Heart right ventricle (tissue), 16 donors: Measurements from ENCODE around the gene MCRIP1. TPM values are rescaled to one million over a fixed set of nuclear protein-coding genes. Genes with fewer than 3 reads are reported as not detected.

ENCODE experiments used
- ATAC-seq, 8 donors: fragments of 200-7000 bp; cut with Tn5 transposase; one replicate each; pipeline ENCODE4 v1.9.1; 2020; ENCODE audit warnings: mild to moderate bottlenecking in 8 of 8, moderate library complexity in 8 of 8, moderate number of reproducible peaks in 1 of 8
- DNase-seq, 2 donors: peaks; one replicate each; pipeline ENCODE4 v3.0.0-alpha.2; 2020
- H3K27ac ChIP-seq, 10 donors: fragments of 200-600 bp; sonication (generic) in 2 of 10; one replicate each; pipeline versions ENCODE4 v1.5.0 to v1.8.0; 2020 to 2022; ENCODE audit warnings: mild to moderate bottlenecking in 3 of 10
- H3K27me3 ChIP-seq, 7 donors: fragments of 200-600 bp; one replicate each; pipeline ENCODE4 v1.8.0; 2021 to 2022; ENCODE audit warnings: mild to moderate bottlenecking in 2 of 7
- H3K36me3 ChIP-seq, 9 donors: fragments of 200-600 bp; sonication (generic) in 1 of 9; one replicate each; pipeline versions ENCODE4 v1.5.0 to v1.8.0; 2020 to 2022; ENCODE audit warnings: mild to moderate bottlenecking in 2 of 9
- H3K4me1 ChIP-seq, 9 donors: fragments of 200-600 bp; sonication (generic) in 1 of 9; one replicate each; pipeline versions ENCODE4 v1.5.0 to v1.8.0; 2020 to 2022; ENCODE audit warnings: mild to moderate bottlenecking in 4 of 9
- H3K4me3 ChIP-seq, 10 donors: fragments of 200-600 bp; sonication (generic) in 2 of 10; one replicate each; pipeline versions ENCODE4 v1.5.0 to v1.8.0; 2020 to 2022; ENCODE audit warnings: mild to moderate bottlenecking in 7 of 10, moderate library complexity in 2 of 10
- H3K9me3 ChIP-seq, 11 donors: fragments of 200-600 bp in 10 of 11; sonication (generic) in 2 of 11; one replicate each; pipeline versions ENCODE4 v1.5.0 to v1.8.0; 2013 to 2022; ENCODE audit warnings: mild to moderate bottlenecking in 2 of 11, control low read depth in 1 of 11, moderate library complexity in 1 of 11
- CTCF ChIP-seq, 9 donors: fragments of 200-600 bp; sonication (generic) in 2 of 9; IDR thresholded peaks; one replicate each; pipeline versions ENCODE4 v1.5.0 to v1.8.0; 2021 to 2022; ENCODE audit warnings: antibody characterized with exemption in 9 of 9, mild to moderate bottlenecking in 5 of 9, moderate library complexity in 1 of 9
- WGBS, 2 donors: extraction: QIAGEN DNeasy Blood & Tissue Kit; methylation state at CpG; one replicate each; pipeline ENCODE4 v1.1.7; 2013; ENCODE audit warnings: inconsistent platforms in 1 of 2; 5-methylcytosine and 5-hydroxymethylcytosine counted together
- intact Hi-C, 10 donors: fragments of 100-400 bp; cut with DNase I; formaldehyde crosslinking; loops; one replicate each; pipeline versions ENCODE4 v1.11.1 to v1.14.2; 2022
- polyA plus RNA-seq, 2 donors: library from polyadenylated mRNA; stranded (reverse); fragments of 200-250 nt; gene quantifications; one replicate each; pipeline ENCODE4 v1.2.3, GENCODE V29; 2013
- total RNA-seq, 10 donors: library from RNA; stranded (reverse); fragmentation: NEBNext Ultra II Directional in 3 of 10; extraction: Animal tissue kit (Norgen Biotek cat#: 25700) in 3 of 10; gene quantifications; one replicate each; pipeline versions ENCODE4 v1.2.1 to v1.2.4, GENCODE V29; 2021 to 2023
- donor health status: Arrhythmogenic right ventricular cardiomyopathy.
- donor health status: ischemic (EF 13 %, LVEDD 7.1; RV severe dilation, severe dysfunction).
- donor health status: healthy with polysubstance abuse.
- donor health status: DM: no; HTN: yes; CAD: no.
- donor health status: DM: no; HTN: no; CAD: no.
- donor health status: ischemic (EF 25% LVEDD 6.9; RV normal size, moderate dysfunction).
- donor health status: ischemic (EF 25% LVEDD 5.7; RV mildly dilated, moderate dysfunction).
- donor health status: healthy.
- donor health status: DM: yes; HTN: yes; CAD: no.
- donor health status: Ischemic cardiomyopathy.
- donor health status: ischemic (EF 35%, LVEDD 5.7; RV mildly dilated, moderate dysfunction).
- donor health status: nonischemic (EF 11% LVEDD 7.7; RV severe dilation, severe dysfunction).
- donor health status: DM: yes; HTN: yes; CAD: no.
- donor health status: PGD.
- donor health status: ischemic (EF 29% LVEDD 5.4; RV normal size, mild dysfunction).
- donor health status: nonischemic (EF 23%, LVEDD 6.1; RV moderate dilation, normal function).

MCRIP1 gene
- total and polyA plus RNA-seq, 12 donors: 75.1 to 239 (median 92.5) TPM

GRCh38 chr17:81814748-81815645 lies 18.1 kb downstream of the MCRIP1 start:
- no peak overlapping the region for H3K27ac ChIP-seq
- peaks cover 0 to 33% (median 16%) of the 10 kb centered on the region in 7 donors for H3K27me3 ChIP-seq
- H3K9me3 ChIP-seq: no peaks in the 10 kb centered on the region
- no peaks in the 10 kb centered on the region for H3K36me3 ChIP-seq
- intact Hi-C loops: no loop called here
- H3K4me1 ChIP-seq: no peaks in the 10 kb centered on the region
- WGBS, 2 donors: 72 to 80% methylated on average over 19 to 23 of the region's 24 CpGs
- no peak for DNase-seq
- ATAC-seq: no peak
- H3K4me3 ChIP-seq: no peak overlapping the region
- no peak for TF ChIP-seq CTCF (IDR thresholded peaks at IDR 0.05)

- Histone ChIP-seq H3K27me3 (peaks cover 0 to 36% (median 20%) of the 10 kb centered on the region in 7 donors), H3K27ac (no peak overlapping the region), H3K4me3 (no peak overlapping the region), H3K36me3 (no peaks in the 10 kb centered on the region), H3K9me3 (no peaks in the 10 kb centered on the region), H3K4me1 (no peaks in the 10 kb centered on the region)
- intact Hi-C loops: no loop called here
- TF ChIP-seq CTCF (IDR thresholded peaks at IDR 0.05): no peak
- no peak for DNase-seq
- no peak for ATAC-seq
- WGBS, 2 donors: 88 to 89% methylated on average over 37 to 40 of the region's 41 CpGs
Measured at GRCh38 chr17:81813861-81814683, 19.0 kb downstream of the MCRIP1 start.

GRCh38 chr17:81813371-81813684 lies 19.8 kb downstream of the MCRIP1 start:
- WGBS, 2 donors: 90% methylated on average over 15 of the region's 15 CpGs
- Histone ChIP-seq H3K27ac (no peak overlapping the region), H3K9me3 (no peaks in the 10 kb centered on the region), H3K27me3 (peaks cover 0 to 41% (median 20%) of the 10 kb centered on the region in 7 donors), H3K36me3 (no peaks in the 10 kb centered on the region), H3K4me1 (no peaks in the 10 kb centered on the region), H3K4me3 (no peak overlapping the region)
- ATAC-seq (no peak), DNase-seq (no peak)
- TF ChIP-seq CTCF (IDR thresholded peaks at IDR 0.05): no peak
- intact Hi-C loops: no loop called here

GRCh38 chr17:81812571-81813370 lies 20.3 kb downstream of the MCRIP1 start:
- 82 to 87% methylated on average over 45 of the region's 45 CpGs for WGBS, 2 donors
- Histone ChIP-seq H3K27me3 (peaks cover 0 to 46% (median 24%) of the 10 kb centered on the region in 7 donors), H3K4me3 (no peak overlapping the region), H3K4me1 (no peaks in the 10 kb centered on the region), H3K36me3 (no peaks in the 10 kb centered on the region), H3K9me3 (no peaks in the 10 kb centered on the region), H3K27ac (no peak overlapping the region)
- intact Hi-C loops: no loop called here
- ATAC-seq (no peak), DNase-seq (no peak)
- TF ChIP-seq CTCF (IDR thresholded peaks at IDR 0.05): no peak
